Smooth muscle cell (in vitro differentiated cells): ENCODE measurements around the gene BRF1. TPM values are rescaled to one million over a fixed set of nuclear protein-coding genes. Genes with fewer than 3 reads are reported as not detected.

Source experiments
- DNase-seq: peaks from one replicate; lab custom pipeline; 2025; ENCODE audit not compliant: unreplicated experiment; lab: John Stamatoyannopoulos, UW
- H2AFZ ChIP-seq: fragments of 200-600 bp; sonication (generic); 2 replicates; pipeline ENCODE4 v1.6.0; 2016; ENCODE audit warnings: antibody characterized with exemption, low read depth, mild to moderate bottlenecking
- H3F3A ChIP-seq: fragments of 200-600 bp; sonication (generic); 2 replicates; pipeline ENCODE4 v1.6.0; 2017; ENCODE audit warnings: antibody characterized with exemption, low read depth
- H3K27ac ChIP-seq: fragments of 200-600 bp; sonication (generic); 2 replicates; pipeline ENCODE4 v1.5.1; 2016; ENCODE audit warnings: low read depth, mild to moderate bottlenecking
- H3K27me3 ChIP-seq: fragments of 200-600 bp; sonication (generic); 2 replicates; pipeline ENCODE4 v1.6.1; 2016; ENCODE audit warnings: low read depth, mild to moderate bottlenecking
- H3K36me3 ChIP-seq: fragments of 200-600 bp; sonication (generic); 2 replicates; pipeline ENCODE4 v1.5.1; 2016; ENCODE audit warnings: low read depth
- H3K4me1 ChIP-seq: fragments of 200-600 bp; sonication (generic); 2 replicates; pipeline ENCODE4 v1.5.1; 2016; ENCODE audit warnings: low read depth
- H3K4me2 ChIP-seq: fragments of 200-600 bp; sonication (generic); 2 replicates; pipeline ENCODE4 v1.6.0; 2016; ENCODE audit warnings: mild to moderate bottlenecking
- H3K4me3 ChIP-seq: fragments of 200-600 bp; sonication (generic); 2 replicates; pipeline ENCODE4 v1.5.1; 2016; ENCODE audit warnings: mild to moderate bottlenecking
- H3K79me2 ChIP-seq: fragments of 200-600 bp; sonication (generic); 2 replicates; pipeline ENCODE4 v1.6.0; 2016; ENCODE audit warnings: low read depth, mild to moderate bottlenecking
- H3K9ac ChIP-seq: fragments of 200-600 bp; sonication (generic); 2 replicates; pipeline ENCODE4 v1.6.0; 2016; ENCODE audit warnings: low read depth
- H3K9me3 ChIP-seq: fragments of 200-600 bp; sonication (generic); replicated peaks from 2 replicates; pipeline ENCODE4 v1.5.1; 2016; ENCODE audit warnings: low read depth
- H4K20me1 ChIP-seq: fragments of 200-600 bp; sonication (generic); 2 replicates; pipeline ENCODE4 v1.6.0; 2016; ENCODE audit warnings: low read depth
- CTCF ChIP-seq: fragments of 200-600 bp; sonication (generic); IDR thresholded peaks from 2 replicates; pipeline ENCODE4 v1.5.1; 2017; ENCODE audit warnings: borderline replicate concordance, mild to moderate bottlenecking, antibody characterized with exemption; ENCODE audit not compliant: insufficient read depth, poor library complexity, severe bottlenecking
- WGBS: methylation state at CpG from one replicate; pipeline ENCODE4 v1.1.7; 2016; ENCODE audit warnings: low lambda C conversion rate; 5-methylcytosine and 5-hydroxymethylcytosine counted together
- polyA plus RNA-seq: library from polyadenylated mRNA; unstranded; fragments of >200 nt; fragmentation: Nextera tagmentation; extraction: Ambion mirVana; gene quantifications from 2 replicates; pipeline ENCODE4 v1.2.1, GENCODE V29; 2016
- total RNA-seq: library from RNA; depleted of rRNA; stranded (reverse); fragments of >200 nt; gene quantifications from 2 replicates; pipeline ENCODE4 v1.2.3, GENCODE V29; 2014

BRF1 gene
- total and polyA plus RNA-seq, 2 experiments from 2014 or later: 12.5 to 15.9 TPM

- Histone ChIP-seq H2AFZ (no peak overlapping the region), H3K4me1 (no peaks in the 10 kb centered on the region), H3K27me3 (no peaks in the 10 kb centered on the region), H4K20me1 (no peaks in the 10 kb centered on the region), H3K36me3 (no peaks in the 10 kb centered on the region), H3K4me3 (no peak overlapping the region), H3K9ac (no peak overlapping the region), H3K4me2 (no peak overlapping the region), H3F3A (no peaks in the 10 kb centered on the region), H3K9me3 (no peaks in the 10 kb centered on the region), H3K79me2 (no peaks in the 10 kb centered on the region), H3K27ac (no peak overlapping the region)
- 95% methylated on average over 11 of the region's 11 CpGs for WGBS
- no peak for TF ChIP-seq CTCF
- no peak for DNase-seq
Measured at GRCh38 chr14:105224845-105225570, 75.8 kb downstream of the BRF1 start.

- no peak for TF ChIP-seq CTCF
- no peaks in the 10 kb centered on the region for H4K20me1 ChIP-seq
- peak overlapping the region; percentile 65 for H3K27ac ChIP-seq
- H3K4me3 ChIP-seq: no peak overlapping the region
- H3K36me3 ChIP-seq: no peaks in the 10 kb centered on the region
- H3K4me2 ChIP-seq: no peak overlapping the region
- no peaks in the 10 kb centered on the region for H3K27me3 ChIP-seq
- H3K9me3 ChIP-seq: no peaks in the 10 kb centered on the region
- no peaks in the 10 kb centered on the region for H3K4me1 ChIP-seq
- no peak overlapping the region for H2AFZ ChIP-seq
- WGBS: 96% methylated on average over 15 of the region's 15 CpGs
- no peaks in the 10 kb centered on the region for H3F3A ChIP-seq
- no peak overlapping the region for H3K9ac ChIP-seq
- no peak for DNase-seq
- H3K79me2 ChIP-seq: no peaks in the 10 kb centered on the region
Measured at GRCh38 chr14:105223770-105224544, 76.8 kb downstream of the BRF1 start.

GRCh38 chr14:105223260-105223659 lies 77.5 kb downstream of the BRF1 start:
- H3K27me3 ChIP-seq: no peaks in the 10 kb centered on the region
- peak overlapping the region; percentile 65 for H3K27ac ChIP-seq
- no peaks in the 10 kb centered on the region for H3K79me2 ChIP-seq

More at GRCh38 chr14:105223260-105223659, 77.5 kb downstream of the BRF1 start:
- no peaks in the 10 kb centered on the region for H3K36me3 ChIP-seq
- H3K9ac ChIP-seq: no peak overlapping the region
- H4K20me1 ChIP-seq: no peaks in the 10 kb centered on the region
- TF ChIP-seq CTCF: no peak
- H3F3A ChIP-seq: no peaks in the 10 kb centered on the region
- no peak for DNase-seq
- no peak overlapping the region for H2AFZ ChIP-seq
- no peak overlapping the region for H3K4me2 ChIP-seq
- no peak overlapping the region for H3K4me3 ChIP-seq
- H3K9me3 ChIP-seq: no peaks in the 10 kb centered on the region
- no peaks in the 10 kb centered on the region for H3K4me1 ChIP-seq
- 82% methylated on average over 16 of the region's 16 CpGs for WGBS
